ENCODE measurements around the gene FOXK2. TPM values are rescaled to one million over a fixed set of nuclear protein-coding genes. Genes with fewer than 3 reads are reported as not detected.

The FOXK2 gene
- total RNA-seq, 1 experiment from 2014 or later: 96.2 TPM

GRCh38 chr17:82613283-82614094, 94.0 kb downstream of the FOXK2 start:
- TF ChIP-seq, protein P1, sequence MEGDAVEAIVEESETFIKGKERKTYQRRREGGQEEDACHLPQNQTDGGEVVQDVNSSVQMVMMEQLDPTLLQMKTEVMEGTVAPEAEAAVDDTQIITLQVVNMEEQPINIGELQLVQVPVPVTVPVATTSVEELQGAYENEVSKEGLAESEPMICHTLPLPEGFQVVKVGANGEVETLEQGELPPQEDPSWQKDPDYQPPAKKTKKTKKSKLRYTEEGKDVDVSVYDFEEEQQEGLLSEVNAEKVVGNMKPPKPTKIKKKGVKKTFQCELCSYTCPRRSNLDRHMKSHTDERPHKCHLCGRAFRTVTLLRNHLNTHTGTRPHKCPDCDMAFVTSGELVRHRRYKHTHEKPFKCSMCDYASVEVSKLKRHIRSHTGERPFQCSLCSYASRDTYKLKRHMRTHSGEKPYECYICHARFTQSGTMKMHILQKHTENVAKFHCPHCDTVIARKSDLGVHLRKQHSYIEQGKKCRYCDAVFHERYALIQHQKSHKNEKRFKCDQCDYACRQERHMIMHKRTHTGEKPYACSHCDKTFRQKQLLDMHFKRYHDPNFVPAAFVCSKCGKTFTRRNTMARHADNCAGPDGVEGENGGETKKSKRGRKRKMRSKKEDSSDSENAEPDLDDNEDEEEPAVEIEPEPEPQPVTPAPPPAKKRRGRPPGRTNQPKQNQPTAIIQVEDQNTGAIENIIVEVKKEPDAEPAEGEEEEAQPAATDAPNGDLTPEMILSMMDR (IDR thresholded peaks at IDR 0.05; ENCODE audit: unreplicated experiment): no peak
- intact Hi-C loops (cut with micrococcal nuclease; ENCODE audit: unreplicated experiment): no loop called here
- peaks cover 92% of the 10 kb centered on the region for H3K36me3 Mint-ChIP-seq (ENCODE audit: insufficient read depth, unreplicated experiment)
- peaks cover 6% of the 10 kb centered on the region for H3K4me1 Mint-ChIP-seq (ENCODE audit: low read depth, unreplicated experiment)
- H3K9me3 Mint-ChIP-seq (ENCODE audit: low read depth, unreplicated experiment): no peaks in the 10 kb centered on the region
- H3K27me3 Mint-ChIP-seq (ENCODE audit: unreplicated experiment): no peaks in the 10 kb centered on the region
- peak overlapping the region; percentile 56 for H3K27ac Mint-ChIP-seq (ENCODE audit: unreplicated experiment)
- H3K4me3 Mint-ChIP-seq (ENCODE audit: low read depth, unreplicated experiment): no peak overlapping the region
- no TSS peak for BruUV-seq (replicated peaks)
- CTCF ChIA-PET: no interaction called here
- no peak for DNase-seq

- H3K4me3 Mint-ChIP-seq (ENCODE audit: low read depth, unreplicated experiment): no peak overlapping the region
- no peaks in the 10 kb centered on the region for H3K27me3 Mint-ChIP-seq (ENCODE audit: unreplicated experiment)
- intact Hi-C loops (cut with micrococcal nuclease; ENCODE audit: unreplicated experiment): no loop called here
- H3K4me1 Mint-ChIP-seq (ENCODE audit: low read depth, unreplicated experiment): peaks cover 6% of the 10 kb centered on the region
- DNase-seq: no peak
- H3K9me3 Mint-ChIP-seq (ENCODE audit: low read depth, unreplicated experiment): no peaks in the 10 kb centered on the region
- CTCF ChIA-PET: no interaction called here
- TF ChIP-seq, protein P1 (IDR thresholded peaks at IDR 0.05; ENCODE audit: unreplicated experiment): no peak
- no TSS peak for BruUV-seq (replicated peaks)
- peak overlapping the region; percentile 56 for H3K27ac Mint-ChIP-seq (ENCODE audit: unreplicated experiment)
- peaks cover 93% of the 10 kb centered on the region for H3K36me3 Mint-ChIP-seq (ENCODE audit: insufficient read depth, unreplicated experiment)
These were observed 94.6 kb downstream of the FOXK2 start for GRCh38 chr17:82614095-82614631.

- Mint-ChIP-seq H3K36me3 (ENCODE audit: insufficient read depth, unreplicated experiment) (peaks cover 95% of the 10 kb centered on the region), H3K27ac (ENCODE audit: unreplicated experiment) (no peak overlapping the region), H3K9me3 (ENCODE audit: low read depth, unreplicated experiment) (no peaks in the 10 kb centered on the region), H3K4me1 (ENCODE audit: low read depth, unreplicated experiment) (peaks cover 6% of the 10 kb centered on the region), H3K4me3 (ENCODE audit: low read depth, unreplicated experiment) (no peak overlapping the region), H3K27me3 (ENCODE audit: unreplicated experiment) (no peaks in the 10 kb centered on the region)
- DNase-seq: no peak
- CTCF ChIA-PET: no interaction called here
- TF ChIP-seq, protein P1 (IDR thresholded peaks at IDR 0.05; ENCODE audit: unreplicated experiment): no peak
- intact Hi-C loops (cut with micrococcal nuclease; ENCODE audit: unreplicated experiment): no loop called here
- TSS peak; percentile 67 for BruUV-seq (replicated peaks)
These were observed 95.8 kb downstream of the FOXK2 start for GRCh38 chr17:82615084-82616020.

GRCh38 chr17:82616021-82616711, 96.6 kb downstream of the FOXK2 start:
- intact Hi-C loops (cut with micrococcal nuclease; ENCODE audit: unreplicated experiment): no loop called here
- no peak overlapping the region for H3K27ac Mint-ChIP-seq (ENCODE audit: unreplicated experiment)
- no TSS peak for BruUV-seq (replicated peaks)
- TF ChIP-seq, protein P1 (IDR thresholded peaks at IDR 0.05; ENCODE audit: unreplicated experiment): no peak
- CTCF ChIA-PET: no interaction called here
- H3K9me3 Mint-ChIP-seq (ENCODE audit: low read depth, unreplicated experiment): no peaks in the 10 kb centered on the region
- no peak overlapping the region for H3K4me3 Mint-ChIP-seq (ENCODE audit: low read depth, unreplicated experiment)
- H3K4me1 Mint-ChIP-seq (ENCODE audit: low read depth, unreplicated experiment): peaks cover 6% of the 10 kb centered on the region
- no peak for DNase-seq
- no peaks in the 10 kb centered on the region for H3K27me3 Mint-ChIP-seq (ENCODE audit: unreplicated experiment)
- H3K36me3 Mint-ChIP-seq (ENCODE audit: insufficient read depth, unreplicated experiment): peaks cover 95% of the 10 kb centered on the region
